ENCODE results near the gene CD83.

Gene CD83

DNA sequence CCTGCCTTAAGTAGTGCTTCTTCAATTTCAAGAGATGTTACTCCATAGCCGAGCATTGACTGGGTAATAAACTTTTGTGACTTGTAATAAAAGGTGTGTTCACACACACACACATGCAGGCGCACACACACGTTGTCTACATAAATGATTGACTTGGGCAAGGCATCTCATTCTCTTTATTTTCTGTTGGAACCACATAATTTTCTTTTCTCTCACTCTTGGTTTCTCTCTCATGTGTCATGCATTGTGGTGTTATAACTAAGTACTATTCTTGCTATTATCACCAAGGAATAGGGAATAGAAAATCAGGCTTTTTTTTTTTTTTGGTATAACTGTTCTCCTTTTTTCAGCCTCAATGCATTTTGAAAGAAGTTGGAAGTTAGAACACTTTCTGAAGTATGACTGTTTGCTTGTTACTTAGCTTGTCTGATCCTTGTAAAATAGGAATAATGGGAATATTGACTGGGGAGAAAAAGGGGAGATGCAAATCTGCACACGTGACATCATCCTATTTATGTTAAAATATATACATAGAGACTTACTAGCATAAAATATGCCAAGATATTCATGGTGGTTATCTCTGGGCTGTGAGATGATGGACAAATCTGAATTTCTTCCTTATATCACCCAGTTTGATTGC is 26.1 kb upstream of the CD83 start:
- Histone ChIP-seq H4K8ac (ENCODE audit: low read depth, low read length) (no peak overlapping the region), H2BK120ac (ENCODE audit: insufficient read depth, low read length, poor library complexity) (no peak overlapping the region), H3K27me3 (ENCODE audit: insufficient read depth, low read length) (no peaks in the 10 kb centered on the region), H2AFZ (ENCODE audit: insufficient read depth, low read length, poor library complexity) (no peak overlapping the region), H3K9ac (ENCODE audit: low read length) (no peak overlapping the region), H2AK5ac (ENCODE audit: low read length) (no peak overlapping the region), H3K4me1 (ENCODE audit: control insufficient read depth in 1 of 2, insufficient read depth in 2 of 2, low read length in 2 of 2) (no peaks in the 10 kb centered on the region), H3K36me3 (ENCODE audit: control insufficient read depth in 1 of 2, insufficient read depth in 2 of 2, low read length in 2 of 2) (no peaks in the 10 kb centered on the region), H3K9me3 (ENCODE audit: insufficient read depth, low read depth, low read length) (peaks cover 2% of the 10 kb centered on the region), H3K79me2 (ENCODE audit: control insufficient read depth, insufficient read depth, low read length, poor library complexity) (no peaks in the 10 kb centered on the region), H3K18ac (ENCODE audit: low read length) (no peak overlapping the region), H2BK12ac (ENCODE audit: low read length) (no peak overlapping the region), H3K4me2 (ENCODE audit: low read length) (no peak overlapping the region), H3K4me3 (ENCODE audit: low read depth, low read length) (no peak overlapping the region), H3K79me1 (ENCODE audit: low read length) (no peaks in the 10 kb centered on the region), H4K91ac (ENCODE audit: low read depth, low read length) (no peak overlapping the region), H3K4ac (ENCODE audit: low read depth, low read length) (no peak overlapping the region), H4K12ac (ENCODE audit: low read depth, low read length) (no peak overlapping the region), H3K27ac (ENCODE audit: low read depth, low read length) (no peak overlapping the region), H3K14ac (ENCODE audit: low read length) (no peak overlapping the region), H2BK5ac (ENCODE audit: low read depth, low read length, poor library complexity) (no peak overlapping the region), H3K23ac (ENCODE audit: low read length) (no peak overlapping the region)
- DNase-seq: no peak
- WGBS (ENCODE audit: extremely low coverage, insufficient coverage, insufficient read length): no CpG with 5 or more reads among the region's 4 CpGs

- no peak overlapping the region for H3K4ac ChIP-seq (ENCODE audit: low read depth, low read length)
- no peak overlapping the region for H2BK12ac ChIP-seq (ENCODE audit: low read length)
- no peak overlapping the region for H2AFZ ChIP-seq (ENCODE audit: insufficient read depth, low read length, poor library complexity)
- no peak for DNase-seq
- H3K27ac ChIP-seq (ENCODE audit: low read depth, low read length): no peak overlapping the region
- H3K27me3 ChIP-seq (ENCODE audit: insufficient read depth, low read length): no peaks in the 10 kb centered on the region
- H4K91ac ChIP-seq (ENCODE audit: low read depth, low read length): no peak overlapping the region
- no peaks in the 10 kb centered on the region for H3K79me1 ChIP-seq (ENCODE audit: low read length)
- no peak overlapping the region for H3K14ac ChIP-seq (ENCODE audit: low read length)
- no peaks in the 10 kb centered on the region for H3K79me2 ChIP-seq (ENCODE audit: control insufficient read depth, insufficient read depth, low read length, poor library complexity)
- no peak overlapping the region for H2BK5ac ChIP-seq (ENCODE audit: low read depth, low read length, poor library complexity)
- no CpG with 5 or more reads among the region's 3 CpGs for WGBS (ENCODE audit: extremely low coverage, insufficient coverage, insufficient read length)
- no peak overlapping the region for H2AK5ac ChIP-seq (ENCODE audit: low read length)
- no peak overlapping the region for H3K9ac ChIP-seq (ENCODE audit: low read length)
- H3K36me3 ChIP-seq (ENCODE audit: control insufficient read depth in 1 of 2, insufficient read depth in 2 of 2, low read length in 2 of 2): no peaks in the 10 kb centered on the region
- H3K4me2 ChIP-seq (ENCODE audit: low read length): no peak overlapping the region
- H2BK120ac ChIP-seq (ENCODE audit: insufficient read depth, low read length, poor library complexity): no peak overlapping the region
- no peaks in the 10 kb centered on the region for H3K4me1 ChIP-seq (ENCODE audit: control insufficient read depth in 1 of 2, insufficient read depth in 2 of 2, low read length in 2 of 2)
- H4K12ac ChIP-seq (ENCODE audit: low read depth, low read length): no peak overlapping the region
- H4K8ac ChIP-seq (ENCODE audit: low read depth, low read length): no peak overlapping the region
- no peak overlapping the region for H3K4me3 ChIP-seq (ENCODE audit: low read depth, low read length)
- H3K18ac ChIP-seq (ENCODE audit: low read length): no peak overlapping the region
- H3K9me3 ChIP-seq (ENCODE audit: insufficient read depth, low read depth, low read length): peaks cover 2% of the 10 kb centered on the region
- no peak overlapping the region for H3K23ac ChIP-seq (ENCODE audit: low read length)
Measured at GRCh38 chr6:14092316-14092715, 25.3 kb upstream of the CD83 start.

DNA sequence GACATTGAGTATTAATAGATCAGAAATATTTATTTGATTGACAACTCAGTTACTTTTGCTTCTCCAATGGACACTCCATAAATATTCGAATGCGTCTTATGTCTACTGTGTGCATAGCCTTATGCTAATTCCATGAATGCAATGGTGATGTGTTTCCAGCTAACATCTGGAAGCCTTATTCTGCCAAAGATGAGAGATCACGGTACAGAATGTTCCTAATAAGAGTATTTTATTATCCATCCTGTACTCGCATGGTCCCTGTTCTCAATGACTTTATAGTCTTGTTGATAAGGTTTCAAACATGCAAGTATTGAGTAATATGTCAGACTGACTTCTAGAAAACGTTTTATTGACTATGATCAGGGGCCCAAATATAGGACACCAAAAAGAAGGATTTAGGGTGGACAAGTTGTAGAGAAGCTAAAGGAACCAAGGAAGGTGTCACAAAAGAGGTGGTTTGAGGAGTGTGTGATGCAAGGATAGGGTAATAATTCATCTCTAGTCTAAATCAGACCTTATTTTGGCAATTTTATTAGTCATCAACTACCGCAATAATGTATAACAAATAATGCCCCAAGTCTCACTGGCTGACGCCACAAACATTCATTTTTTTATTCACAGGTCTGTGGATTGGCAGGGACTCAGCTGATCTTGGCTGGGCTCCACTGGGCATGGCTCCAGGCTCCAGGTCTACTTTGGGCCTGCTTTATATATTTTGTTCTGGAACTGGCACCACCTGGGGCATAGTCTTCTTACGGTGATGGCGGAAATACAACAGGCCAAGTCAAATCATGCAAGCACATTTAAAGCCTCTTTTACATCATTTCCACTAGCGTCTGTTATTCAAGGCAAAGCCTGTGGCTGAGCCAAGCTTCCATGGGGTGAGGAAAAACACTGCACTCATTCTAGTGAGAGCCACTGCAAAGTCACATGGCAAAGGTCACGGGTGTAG is 24.5 kb upstream of the CD83 start:
- Histone ChIP-seq H3K27me3 (ENCODE audit: insufficient read depth, low read length) (no peaks in the 10 kb centered on the region), H3K4me3 (ENCODE audit: low read depth, low read length) (no peak overlapping the region), H2BK5ac (ENCODE audit: low read depth, low read length, poor library complexity) (no peak overlapping the region), H3K14ac (ENCODE audit: low read length) (no peak overlapping the region), H3K9ac (ENCODE audit: low read length) (no peak overlapping the region), H2AK5ac (ENCODE audit: low read length) (no peak overlapping the region), H3K79me1 (ENCODE audit: low read length) (no peaks in the 10 kb centered on the region), H3K23ac (ENCODE audit: low read length) (no peak overlapping the region), H2BK120ac (ENCODE audit: insufficient read depth, low read length, poor library complexity) (no peak overlapping the region), H2AFZ (ENCODE audit: insufficient read depth, low read length, poor library complexity) (no peak overlapping the region), H2BK12ac (ENCODE audit: low read length) (no peak overlapping the region), H3K18ac (ENCODE audit: low read length) (no peak overlapping the region), H4K91ac (ENCODE audit: low read depth, low read length) (no peak overlapping the region), H3K36me3 (ENCODE audit: control insufficient read depth in 1 of 2, insufficient read depth in 2 of 2, low read length in 2 of 2) (no peaks in the 10 kb centered on the region), H3K79me2 (ENCODE audit: control insufficient read depth, insufficient read depth, low read length, poor library complexity) (no peaks in the 10 kb centered on the region), H3K27ac (ENCODE audit: low read depth, low read length) (no peak overlapping the region), H3K4me1 (ENCODE audit: control insufficient read depth in 1 of 2, insufficient read depth in 2 of 2, low read length in 2 of 2) (no peaks in the 10 kb centered on the region), H4K8ac (ENCODE audit: low read depth, low read length) (no peak overlapping the region), H3K4me2 (ENCODE audit: low read length) (no peak overlapping the region), H3K4ac (ENCODE audit: low read depth, low read length) (no peak overlapping the region), H4K12ac (ENCODE audit: low read depth, low read length) (no peak overlapping the region), H3K9me3 (ENCODE audit: insufficient read depth, low read depth, low read length) (peaks cover 2% of the 10 kb centered on the region)
- no peak for DNase-seq
- WGBS (ENCODE audit: extremely low coverage, insufficient coverage, insufficient read length): no CpG with 5 or more reads among the region's 11 CpGs

DNA sequence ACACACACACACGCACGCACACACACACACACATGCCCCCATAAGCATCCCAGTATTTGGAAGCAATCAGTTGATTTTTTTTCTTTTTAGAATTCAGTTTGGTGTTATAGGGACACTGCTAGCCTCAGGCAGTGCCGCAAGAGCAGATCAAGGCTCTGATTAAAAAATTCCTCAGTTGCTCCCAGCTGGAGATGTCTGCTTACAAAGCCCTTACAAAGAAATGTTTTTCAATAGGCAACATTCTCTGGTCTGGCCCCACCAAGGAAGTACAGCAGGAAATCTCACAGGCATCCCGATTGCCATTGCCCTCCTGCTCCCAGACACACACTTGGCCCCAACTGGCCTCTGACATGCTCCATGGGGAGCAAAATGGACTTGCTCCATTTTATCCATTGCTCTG is 22.9 kb upstream of the CD83 start:
- H3K27me3 ChIP-seq (ENCODE audit: insufficient read depth, low read length): no peaks in the 10 kb centered on the region
- H3K4me1 ChIP-seq (ENCODE audit: control insufficient read depth in 1 of 2, insufficient read depth in 2 of 2, low read length in 2 of 2): no peaks in the 10 kb centered on the region
- peaks cover 2% of the 10 kb centered on the region for H3K9me3 ChIP-seq (ENCODE audit: insufficient read depth, low read depth, low read length)
- no peak overlapping the region for H3K4me3 ChIP-seq (ENCODE audit: low read depth, low read length)
- no peak overlapping the region for H3K18ac ChIP-seq (ENCODE audit: low read length)
- H3K79me2 ChIP-seq (ENCODE audit: control insufficient read depth, insufficient read depth, low read length, poor library complexity): no peaks in the 10 kb centered on the region
- WGBS (ENCODE audit: extremely low coverage, insufficient coverage, insufficient read length): no CpG with 5 or more reads among the region's 4 CpGs
- no peaks in the 10 kb centered on the region for H3K36me3 ChIP-seq (ENCODE audit: control insufficient read depth in 1 of 2, insufficient read depth in 2 of 2, low read length in 2 of 2)
- H3K79me1 ChIP-seq (ENCODE audit: low read length): no peaks in the 10 kb centered on the region
- no peak overlapping the region for H3K14ac ChIP-seq (ENCODE audit: low read length)
- H2BK12ac ChIP-seq (ENCODE audit: low read length): no peak overlapping the region
- no peak overlapping the region for H3K4ac ChIP-seq (ENCODE audit: low read depth, low read length)
- no peak overlapping the region for H2BK5ac ChIP-seq (ENCODE audit: low read depth, low read length, poor library complexity)
- no peak overlapping the region for H3K27ac ChIP-seq (ENCODE audit: low read depth, low read length)
- H4K91ac ChIP-seq (ENCODE audit: low read depth, low read length): no peak overlapping the region
- H3K23ac ChIP-seq (ENCODE audit: low read length): no peak overlapping the region
- no peak overlapping the region for H2AK5ac ChIP-seq (ENCODE audit: low read length)
- no peak overlapping the region for H3K9ac ChIP-seq (ENCODE audit: low read length)
- no peak overlapping the region for H2BK120ac ChIP-seq (ENCODE audit: insufficient read depth, low read length, poor library complexity)
- no peak overlapping the region for H3K4me2 ChIP-seq (ENCODE audit: low read length)
- H2AFZ ChIP-seq (ENCODE audit: insufficient read depth, low read length, poor library complexity): no peak overlapping the region
- H4K8ac ChIP-seq (ENCODE audit: low read depth, low read length): no peak overlapping the region
- DNase-seq: peak; percentile 57 to 86
- H4K12ac ChIP-seq (ENCODE audit: low read depth, low read length): no peak overlapping the region

Measured in trophoblast cell (in vitro differentiated cells and primary cell).